Measurements from ENCODE around the gene FRRS1L.

The FRRS1L gene

GRCh38 chr9:109166771-109167601 lies at the start of gene FRRS1L:
TSS of gene FRRS1L (minus strand) at chr9:109167249. CDS start at chr9:109167138, 111 bp downstream.
- DNase-seq (ENCODE audit: low spot score): no peak
- no peak for TF ChIP-seq CTCF (IDR thresholded peaks at IDR 0.05)
- no peak within 1 kb of the TSS for H3K27ac ChIP-seq
- H3K4me3 ChIP-seq: peak within 1 kb of the TSS; percentile 63

- Histone ChIP-seq H3K27ac (no peak overlapping the region), H3K4me3 (no peak overlapping the region)
- DNase-seq (ENCODE audit: low spot score): no peak
- no peak for TF ChIP-seq CTCF (IDR thresholded peaks at IDR 0.05)
These were observed 47.4 kb upstream of the FRRS1L start for GRCh38 chr9:109214414-109214813.

- TF ChIP-seq CTCF (IDR thresholded peaks at IDR 0.05): no peak
- Histone ChIP-seq H3K4me3 (no peak overlapping the region), H3K27ac (no peak overlapping the region)
- DNase-seq (ENCODE audit: low spot score): no peak
These were observed 46.5 kb upstream of the FRRS1L start for GRCh38 chr9:109213285-109214121.

- Histone ChIP-seq H3K27ac (no peak overlapping the region), H3K4me3 (no peak overlapping the region)
- TF ChIP-seq CTCF (IDR thresholded peaks at IDR 0.05): no peak
- no peak for DNase-seq (ENCODE audit: low spot score)
These were observed 45.7 kb upstream of the FRRS1L start for GRCh38 chr9:109212768-109213167.

GRCh38 chr9:109206670-109207069 lies 39.6 kb upstream of the FRRS1L start:
- H3K4me3 ChIP-seq: no peak overlapping the region
- no peak overlapping the region for H3K27ac ChIP-seq
- no peak for TF ChIP-seq CTCF (IDR thresholded peaks at IDR 0.05)
- DNase-seq (ENCODE audit: low spot score): no peak

- DNase-seq (ENCODE audit: low spot score): no peak
- TF ChIP-seq CTCF (IDR thresholded peaks at IDR 0.05): no peak
- H3K27ac ChIP-seq: no peak overlapping the region
- H3K4me3 ChIP-seq: no peak overlapping the region
These were observed 38.5 kb upstream of the FRRS1L start for GRCh38 chr9:109205526-109205925.

Measured in coronary artery (tissue), 2 donors.